H54 (cell line): ENCODE results near the gene MYO5C.
"Not testable (repeated sequence)": the region's sequence is repeated elsewhere in the genome, so short reads cannot be mapped to it uniquely, and the experiment has no call there.

Experiments used
- DNase-seq: peaks from one replicate; pipeline ENCODE4 v3.0.0; 2011; ENCODE audit warnings: low spot score, mixed read lengths; ENCODE audit not compliant: insufficient read length
- FAIRE-seq: peaks from 3 replicates; lab custom pipeline; 2011; peaks lifted over from hg19 to GRCh38; lab: Jason Lieb, UNC
- POLR2A ChIP-seq: IDR thresholded peaks from 2 replicates; pipeline ENCODE4 v1.6.1; 2011; ENCODE audit warnings: low read depth, mild to moderate bottlenecking, low read length

Gene MYO5C

GRCh38 chr15:52291204-52291603 is 4.4 kb downstream of the MYO5C start:
- DNase-seq (no peak), FAIRE-seq (no peak)
- TF ChIP-seq POLR2A, result no peak

DNA sequence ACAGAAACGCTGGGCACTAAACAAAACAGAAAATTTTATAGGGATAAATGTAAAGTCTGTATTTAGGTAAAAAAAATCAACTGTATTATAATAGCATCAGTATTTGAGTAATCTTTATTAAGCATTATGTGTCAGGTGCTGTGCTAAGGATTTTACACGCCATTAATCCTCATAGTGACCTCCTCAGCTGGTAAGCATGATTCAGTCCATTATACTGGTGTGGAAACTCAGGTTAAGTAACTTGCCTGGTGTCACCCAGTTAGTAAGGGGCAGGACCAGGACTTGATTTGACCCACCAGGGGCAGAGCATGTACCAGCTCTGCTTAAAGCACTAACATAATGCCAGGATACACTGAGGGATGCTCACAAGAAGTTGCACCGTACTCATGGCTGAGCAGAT is 4.8 kb downstream of the MYO5C start:
- FAIRE-seq, result no peak
- no peak for TF ChIP-seq POLR2A
- DNase-seq, result no peak

DNA sequence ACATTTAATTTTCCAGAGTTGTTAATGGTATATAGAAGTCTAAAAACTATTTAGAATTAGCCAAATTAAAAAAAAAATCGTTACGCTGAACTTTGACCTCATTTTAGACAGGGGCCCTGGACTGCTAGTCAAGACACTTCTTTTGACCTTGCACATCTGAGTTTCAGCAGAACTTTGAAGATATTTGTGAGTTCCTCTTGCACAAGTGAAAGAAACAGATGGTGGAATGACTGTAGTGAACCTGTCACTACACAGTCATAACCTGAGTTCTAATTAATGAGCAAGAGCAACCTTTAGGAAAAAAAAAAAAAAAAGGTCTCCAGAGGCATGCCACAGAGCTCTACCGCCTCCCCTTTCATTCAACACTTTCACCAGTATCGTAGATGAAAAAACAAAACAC is 5.3 kb downstream of the MYO5C start:
- no peak for TF ChIP-seq POLR2A

DNA sequence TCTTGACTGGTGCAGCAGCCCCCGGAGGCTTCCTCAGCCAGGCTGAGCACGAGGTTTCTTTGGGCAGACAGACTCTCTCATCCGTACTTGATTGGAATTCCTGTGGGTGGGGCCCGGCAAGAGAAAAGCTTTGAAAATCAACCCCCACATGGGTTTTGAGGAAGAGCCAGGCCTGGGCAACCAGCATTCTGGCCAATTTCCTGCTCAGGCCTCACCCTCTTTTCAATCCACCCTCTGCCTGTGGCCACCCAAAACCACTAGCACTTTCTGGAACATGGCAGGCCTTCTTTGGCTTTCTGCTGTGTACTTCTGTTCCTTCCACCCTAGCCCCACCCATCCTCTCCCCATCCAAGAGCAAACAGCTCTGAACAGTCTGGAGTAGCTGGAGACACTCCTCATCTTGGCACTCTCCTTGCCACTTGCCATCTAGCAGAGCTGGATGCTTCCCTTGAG is 5.9 kb downstream of the MYO5C start:
- no peak for TF ChIP-seq POLR2A
- DNase-seq, result no peak

More for the DNA sequence above, 5.3 kb downstream of the MYO5C start:
- DNase-seq (no peak), FAIRE-seq (no peak)

DNA sequence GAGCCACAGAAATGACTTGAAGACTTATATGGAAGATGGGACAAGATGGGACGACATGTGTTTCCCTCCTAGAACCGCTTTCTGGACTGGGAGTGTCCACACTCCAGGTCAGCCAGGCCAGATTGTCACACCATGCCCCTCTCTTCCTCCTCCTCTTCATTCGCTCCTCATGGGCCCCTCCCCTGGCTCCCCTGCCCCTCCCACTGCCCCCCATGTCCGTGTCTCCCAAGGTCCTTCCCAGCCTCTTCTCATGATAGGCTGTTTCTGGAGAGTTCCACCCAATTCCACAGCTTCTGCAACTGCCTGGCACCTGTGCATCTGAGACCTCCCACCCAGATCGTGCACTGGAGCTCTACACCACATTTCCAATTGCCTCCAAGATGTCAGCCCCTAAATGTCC is 6.6 kb downstream of the MYO5C start:
- TF ChIP-seq POLR2A, result no peak

More for the DNA sequence above, 5.9 kb downstream of the MYO5C start:
- FAIRE-seq, result no peak

GRCh38 chr15:52288051-52288942 is 7.3 kb downstream of the MYO5C start:
- FAIRE-seq (no peak), DNase-seq (no peak)
- TF ChIP-seq POLR2A, result no peak

More for the DNA sequence above, 6.6 kb downstream of the MYO5C start:
- DNase-seq, result no peak
- no peak for FAIRE-seq

- DNase-seq, result no peak
- no peak for TF ChIP-seq POLR2A
- no peak for FAIRE-seq
Observed at GRCh38 chr15:52287114-52287513, 8.5 kb downstream of the MYO5C start.

- not testable (repeated sequence) for FAIRE-seq
Observed at GRCh38 chr15:52285941-52286340, 9.7 kb downstream of the MYO5C start.

DNA sequence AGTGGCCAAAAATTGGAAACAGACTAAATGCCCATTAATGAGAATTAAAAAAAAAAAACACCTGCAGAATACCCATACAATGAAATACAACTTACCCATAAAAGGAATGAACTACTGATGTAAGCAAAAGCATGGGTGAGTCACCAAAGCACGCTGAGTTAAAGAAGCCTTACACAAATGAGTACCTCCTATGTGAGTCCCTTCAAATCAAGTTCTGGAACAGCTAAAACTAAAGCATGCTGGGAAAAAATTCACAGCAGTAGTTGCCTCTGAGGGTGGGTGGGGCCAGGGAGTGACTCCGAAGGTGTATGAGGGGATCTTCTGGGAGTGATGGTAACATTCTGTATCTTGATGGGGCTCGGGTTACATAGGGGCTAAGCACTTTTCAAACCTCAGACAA is 11.4 kb downstream of the MYO5C start:
- no peak for TF ChIP-seq POLR2A
- no peak for FAIRE-seq
- DNase-seq, result peak; percentile 26

More at GRCh38 chr15:52285941-52286340, 9.7 kb downstream of the MYO5C start:
- DNase-seq, result not testable (repeated sequence)

GRCh38 chr15:52283281-52283680 is 12.3 kb downstream of the MYO5C start:
- DNase-seq, result no peak
- FAIRE-seq, result no peak
- no peak for TF ChIP-seq POLR2A

DNA sequence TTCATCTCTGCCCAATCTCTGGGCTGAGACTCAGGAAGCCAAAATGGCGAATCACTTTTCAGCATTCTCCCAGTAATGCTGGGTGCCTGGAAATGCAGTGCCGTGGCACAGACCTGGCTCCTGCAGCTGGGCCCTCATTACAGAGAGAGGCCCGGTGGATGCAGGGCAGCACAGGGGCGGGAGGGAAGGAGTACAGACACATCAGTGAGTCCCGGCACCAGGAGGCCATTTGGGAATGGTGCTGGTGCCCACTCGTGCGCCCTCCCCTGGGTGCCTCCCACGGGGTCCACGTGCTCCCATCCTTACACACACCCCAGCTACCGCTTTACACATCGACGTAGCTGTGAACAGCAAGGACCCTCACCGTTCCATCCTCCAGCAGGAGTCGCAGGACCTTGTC is 13.2 kb downstream of the MYO5C start:
- TF ChIP-seq POLR2A, result no peak
- FAIRE-seq, result no peak

GRCh38 chr15:52281085-52282035 is 14.2 kb downstream of the MYO5C start:
- no peak for DNase-seq
- TF ChIP-seq POLR2A, result no peak
- no peak for FAIRE-seq

More for the DNA sequence above, 13.2 kb downstream of the MYO5C start:
- DNase-seq, result no peak

- TF ChIP-seq POLR2A, result no peak
- DNase-seq (no peak), FAIRE-seq (no peak)
Observed at GRCh38 chr15:52280326-52281084, 15.1 kb downstream of the MYO5C start.
